ENCODE results near the gene MACROD2.

- TF ChIP-seq POLR2A (IDR thresholded peaks at IDR 0.05) (no peak), CTCF (IDR thresholded peaks at IDR 0.05) (no peak)
Measured at GRCh38 chr20:15576411-15576810, 1581.1 kb downstream of the MACROD2 start.

Data from uterus (tissue), 2 donors.